Stomach (tissue), 9 donors: ENCODE results near the gene LYVE1. TPM values are rescaled to one million over a fixed set of nuclear protein-coding genes. Genes with fewer than 3 reads are reported as not detected.

Experiments used
- DNase-seq, 2 donors: peaks; one replicate each; pipeline versions ENCODE4 v3.0.0 to v3.0.0-alpha.2; 2013 to 2019
- H3K27ac ChIP-seq, 5 donors: fragments of 200-600 bp in 4 of 5; sonication (generic) in 4 of 5; one replicate each; pipeline ENCODE4 v1.5.1; 2013 to 2019; ENCODE audit warnings: mild to moderate bottlenecking in 1 of 5, moderate library complexity in 1 of 5
- H3K27me3 ChIP-seq, 3 donors: fragments of 200-600 bp; sonication (generic); one replicate each; pipeline ENCODE4 v1.5.1; 2017 to 2019; ENCODE audit warnings: mixed run types in 1 of 3
- H3K36me3 ChIP-seq, 4 donors: fragments of 200-600 bp; sonication (generic); 1 replicate in 3 of 4; 2 replicates in 1 of 4; pipeline ENCODE4 v1.5.1; 2016 to 2019
- H3K4me1 ChIP-seq, 4 donors: fragments of 200-600 bp; sonication (generic); one replicate each; pipeline ENCODE4 v1.5.1; 2016 to 2019
- H3K4me3 ChIP-seq, 4 donors: fragments of 200-600 bp; sonication (generic) in 3 of 4; one replicate each; pipeline ENCODE4 v1.5.1; 2016 to 2019; ENCODE audit warnings: mild to moderate bottlenecking in 1 of 4
- H3K9me3 ChIP-seq, 4 donors: fragments of 200-600 bp; sonication (generic); one replicate each; pipeline ENCODE4 v1.5.1; 2016 to 2019
- CTCF ChIP-seq, 7 experiments: fragments of 450-650 bp in 4 of 7; fragments of 200-600 bp in 3 of 7; sonication (generic) in 3 of 7; IDR thresholded peaks; one replicate each; pipeline ENCODE4 v1.5.1; 2016 to 2019; ENCODE audit warnings: antibody characterized with exemption in 7 of 7, control low read depth in 2 of 7, mild to moderate bottlenecking in 1 of 7
- EP300 ChIP-seq: sonication (generic); formaldehyde crosslinking; IDR thresholded peaks from one replicate; pipeline ENCODE4 v1.6.1; 2017; ENCODE audit warnings: antibody characterized with exemption
- POLR2A ChIP-seq, 4 donors: fragments of 450-650 bp; IDR thresholded peaks; one replicate each; pipeline ENCODE4 v1.6.1; 2016; ENCODE audit warnings: antibody characterized with exemption in 4 of 4, control low read depth in 2 of 4, mild to moderate bottlenecking in 1 of 4, moderate library complexity in 1 of 4
- POLR2AphosphoS5 ChIP-seq, 3 donors: sonication (generic); formaldehyde crosslinking; IDR thresholded peaks; one replicate each; pipeline ENCODE4 v1.6.1; 2016; ENCODE audit warnings: antibody characterized with exemption in 3 of 3
- WGBS, 5 donors: extraction: QIAGEN DNeasy Blood & Tissue Kit in 3 of 5; methylation state at CpG; one replicate each; pipeline versions ENCODE4 v1.1.5 to v1.1.7; 2013 to 2018; 5-methylcytosine and 5-hydroxymethylcytosine counted together
- intact Hi-C: fragments of 100-400 bp; cut with DNase I; formaldehyde crosslinking; loops from one replicate; pipeline ENCODE4 v1.15.1; 2023; ENCODE audit warnings: low total_unique reads
- polyA plus RNA-seq, 3 donors: library from polyadenylated mRNA; stranded (reverse); fragments of 200-250 nt; gene quantifications; one replicate each; pipeline ENCODE4 v1.2.3, GENCODE V29; 2013
- total RNA-seq, 5 donors: library from RNA; depleted of rRNA; stranded (reverse); fragments of >200 nt; gene quantifications; one replicate each; pipeline versions ENCODE4 v1.1.0 to v1.2.3, GENCODE V29; 2014 to 2016
- donor health status: healthy with polysubstance abuse.
- donor health status: Bipolar disorder and iron deficiency.
- donor health status: healthy.

Gene LYVE1
- total and polyA plus RNA-seq, 8 donors = 5.2 to 149 (median 12.6) TPM

- no peak overlapping the region for H3K4me3 ChIP-seq
- intact Hi-C loops = no loop called here
- no peak for DNase-seq
- no peak overlapping the region for H3K27ac ChIP-seq
- TF ChIP-seq POLR2A (IDR thresholded peaks at IDR 0.05) = no peak
- TF ChIP-seq CTCF (IDR thresholded peaks at IDR 0.05) = no peak
- TF ChIP-seq EP300 = no peak
- no peak for TF ChIP-seq POLR2AphosphoS5 (IDR thresholded peaks at IDR 0.05)
- H3K36me3 ChIP-seq = peaks cover 4 to 14% (median 14%) of the 10 kb centered on the region in 4 donors
- H3K4me1 ChIP-seq = peaks cover 3 to 23% (median 16%) of the 10 kb centered on the region in 4 donors
- H3K27me3 ChIP-seq = no peaks in the 10 kb centered on the region
- H3K9me3 ChIP-seq = no peaks in the 10 kb centered on the region
Observed at GRCh38 chr11:10537600-10537999, 30.9 kb downstream of the LYVE1 start.

GRCh38 chr11:10534316-10534715, 34.1 kb downstream of the LYVE1 start:
- peaks cover 7 to 42% (median 41%) of the 10 kb centered on the region in 4 donors for H3K36me3 ChIP-seq
- H3K4me3 ChIP-seq = no peak overlapping the region
- H3K9me3 ChIP-seq = no peaks in the 10 kb centered on the region
- no peak for DNase-seq
- peaks cover 0 to 7% (median 2%) of the 10 kb centered on the region in 4 donors for H3K4me1 ChIP-seq
- H3K27me3 ChIP-seq = no peaks in the 10 kb centered on the region
- WGBS, 5 donors = 74 to 81% (median 80%) methylated on average over 2 of the region's 2 CpGs
- no peak overlapping the region for H3K27ac ChIP-seq
- TF ChIP-seq CTCF (IDR thresholded peaks at IDR 0.05) (no peak), EP300 (no peak), POLR2AphosphoS5 (IDR thresholded peaks at IDR 0.05) (no peak), POLR2A (IDR thresholded peaks at IDR 0.05) (no peak)
- intact Hi-C loops = no loop called here

DNA sequence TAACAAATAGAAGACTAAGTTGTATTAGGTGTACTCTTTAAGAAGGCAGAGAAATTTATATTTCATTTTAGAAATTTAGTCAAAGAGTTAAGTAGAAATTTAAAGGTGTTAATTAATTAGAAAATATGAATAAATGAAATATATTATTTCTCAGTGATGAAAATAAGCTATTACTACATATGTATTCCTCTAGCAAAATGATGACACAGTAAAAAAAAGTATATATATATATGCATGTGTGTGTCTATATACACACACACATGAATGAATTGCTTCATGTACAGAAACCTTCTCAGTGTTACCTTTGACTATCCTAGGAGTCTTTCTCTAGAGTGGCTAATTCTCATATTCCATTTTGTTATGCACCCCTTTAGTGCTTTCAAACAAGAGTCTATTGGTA, 35.1 kb downstream of the LYVE1 start:
- H3K4me1 ChIP-seq = peaks cover 0 to 11% (median 4%) of the 10 kb centered on the region in 4 donors
- DNase-seq = no peak
- H3K4me3 ChIP-seq = no peak overlapping the region
- intact Hi-C loops = no loop called here
- H3K27ac ChIP-seq = no peak overlapping the region
- peaks cover 9 to 51% (median 48%) of the 10 kb centered on the region in 4 donors for H3K36me3 ChIP-seq
- TF ChIP-seq EP300 = no peak
- TF ChIP-seq POLR2AphosphoS5 (IDR thresholded peaks at IDR 0.05) = no peak
- no peak for TF ChIP-seq POLR2A (IDR thresholded peaks at IDR 0.05)
- TF ChIP-seq CTCF (IDR thresholded peaks at IDR 0.05) = no peak
- no peaks in the 10 kb centered on the region for H3K27me3 ChIP-seq
- H3K9me3 ChIP-seq = no peaks in the 10 kb centered on the region

- Histone ChIP-seq H3K27ac (no peak overlapping the region), H3K4me1 (peaks cover 0 to 19% (median 4%) of the 10 kb centered on the region in 4 donors), H3K36me3 (peaks cover 9 to 56% (median 55%) of the 10 kb centered on the region in 4 donors), H3K9me3 (no peaks in the 10 kb centered on the region), H3K4me3 (no peak overlapping the region), H3K27me3 (no peaks in the 10 kb centered on the region)
- 81 to 92% (median 89%) methylated on average over 2 of the region's 2 CpGs for WGBS, 5 donors
- intact Hi-C loops = no loop called here
- TF ChIP-seq POLR2AphosphoS5 (IDR thresholded peaks at IDR 0.05) = no peak
- no peak for TF ChIP-seq POLR2A (IDR thresholded peaks at IDR 0.05)
- no peak for TF ChIP-seq EP300
- no peak for TF ChIP-seq CTCF (IDR thresholded peaks at IDR 0.05)
- no peak for DNase-seq
Observed at GRCh38 chr11:10532526-10532925, 35.9 kb downstream of the LYVE1 start.
